GM19193 (cell line): ENCODE measurements around the gene RPL36.

ENCODE experiments used
- POLR2A ChIP-seq: IDR thresholded peaks from 4 replicates; pipeline ENCODE4 v1.6.1; 2011; ENCODE audit not compliant: insufficient read depth, insufficient read length; ENCODE audit errors: extremely low read depth

Gene RPL36

GRCh38 chr19:5727453-5728050 is 37.5 kb downstream of the RPL36 start:
- TF ChIP-seq POLR2A, result no peak

- no peak for TF ChIP-seq POLR2A
These were observed 48.3 kb downstream of the RPL36 start for GRCh38 chr19:5738423-5738822.
